ENCODE measurements around the gene PLCB4. TPM values are rescaled to one million over a fixed set of nuclear protein-coding genes. Genes with fewer than 3 reads are reported as not detected.

The PLCB4 gene
- polyA plus RNA-seq, 1 of the 3 experiments (the other 2 are of a cell fraction) = 5.5 TPM

DNA sequence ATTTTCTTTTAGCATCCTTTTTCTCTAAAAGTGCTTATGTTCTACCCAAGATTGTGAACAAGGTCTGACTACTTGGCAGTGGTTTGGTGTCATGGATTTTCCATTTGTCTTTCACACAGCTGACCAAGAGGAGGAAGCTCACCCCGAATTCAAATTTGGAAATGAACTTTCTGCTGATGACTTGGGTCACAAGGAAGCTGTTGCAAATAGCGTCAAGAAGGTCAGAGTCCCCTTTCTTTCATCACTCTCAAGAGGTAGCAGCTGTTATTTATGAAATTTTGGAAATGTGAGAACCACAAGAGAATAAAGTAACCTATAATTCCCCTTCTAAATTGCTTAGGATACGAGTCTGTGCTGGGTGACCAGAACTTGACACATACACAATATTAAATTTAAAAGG, 332.5 kb downstream of the PLCB4 start:
- ChIA-PET POLR2A (no interaction called here), CTCF (interaction anchor here (1.1 to 1.7 kb wide), 5 partner anchors 8 to 548 kb away, joined by 3 to 5 read pairs (median 3); no protein-coding TSS in a partner anchor)
- H3K9me3 ChIP-seq = no peaks in the 10 kb centered on the region
- TF ChIP-seq POLR2AphosphoS5 (IDR thresholded peaks at IDR 0.05; ENCODE audit: low read depth, low read length) (no peak), GATA2 (CRISPR knock-in tag; IDR thresholded peaks at IDR 0.05) (no peak), RAD21 (IDR thresholded peaks at IDR 0.05; ENCODE audit: low read length) (no peak), TEAD4 (IDR thresholded peaks at IDR 0.05; ENCODE audit: borderline replicate concordance, insufficient read depth) (no peak), TAF1 (IDR thresholded peaks at IDR 0.05; ENCODE audit: borderline replicate concordance, low read depth, low read length) (no peak)
- H3K27me3 ChIP-seq (ENCODE audit: insufficient read depth) = no peaks in the 10 kb centered on the region
- no peak overlapping the region for H3K4me2 ChIP-seq
- H3K27ac ChIP-seq (ENCODE audit: low read depth in 2 of 2, low read length in 1 of 2) = no peak overlapping the region
- H3K4me1 ChIP-seq (ENCODE audit: control insufficient read depth in 1 of 2, insufficient read depth in 2 of 2, low read depth in 1 of 2, low read length in 1 of 2) = peaks cover 0 to 8% of the 10 kb centered on the region in 2 experiments; a peak in 3 of 4 replicates
- 86% methylated on average over 3 of the region's 3 CpGs for WGBS (ENCODE audit: low lambda C conversion rate)
- no peaks in the 10 kb centered on the region for H3K9me2 ChIP-seq
- DNase-seq = no peak
- no peaks in the 10 kb centered on the region for H4K20me1 ChIP-seq (ENCODE audit: insufficient read depth)
- peaks cover 4% of the 10 kb centered on the region for H3F3A ChIP-seq (replicated peaks; ENCODE audit: insufficient read depth)
- no peak overlapping the region for H3K9ac ChIP-seq
- no peak overlapping the region for H2AFZ ChIP-seq (ENCODE audit: low read depth)
- H3K79me2 ChIP-seq (ENCODE audit: insufficient read depth) = no peaks in the 10 kb centered on the region
- H3K36me3 ChIP-seq (replicated peaks in 1 of 2; ENCODE audit: control insufficient read depth in 1 of 2, insufficient read depth in 2 of 2, low read length in 1 of 2) = peaks cover 24 to 33% of the 10 kb centered on the region in 2 experiments
- no peak overlapping the region for H3K4me3 ChIP-seq (ENCODE audit: low read depth in 2 of 2, low read length in 1 of 2)

DNA sequence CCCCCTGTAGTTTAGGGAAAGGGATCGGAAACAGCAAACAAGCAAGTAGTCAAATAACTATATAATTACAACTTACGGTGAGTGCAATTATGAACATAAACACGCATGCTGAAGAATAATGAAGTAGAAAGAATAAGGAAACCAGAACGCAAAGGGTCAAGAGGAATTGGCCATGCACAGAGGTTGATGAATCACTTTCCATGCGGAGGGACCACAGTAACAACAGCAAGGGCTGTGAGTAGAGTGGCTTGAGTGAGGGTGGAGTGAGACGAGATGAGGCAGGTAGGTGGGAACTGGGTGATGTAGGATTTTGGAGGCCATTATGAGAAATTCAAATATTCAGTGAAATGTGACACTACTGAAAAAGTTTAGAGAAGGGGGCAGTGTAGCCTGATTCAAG, 333.3 kb downstream of the PLCB4 start:
- Histone ChIP-seq H3K36me3 (replicated peaks in 1 of 2; ENCODE audit: control insufficient read depth in 1 of 2, insufficient read depth in 2 of 2, low read length in 1 of 2) (peaks cover 21 to 26% of the 10 kb centered on the region in 2 experiments), H3K4me2 (no peak overlapping the region), H3K9me2 (no peaks in the 10 kb centered on the region), H3K9me3 (no peaks in the 10 kb centered on the region), H3K27ac (ENCODE audit: low read depth in 2 of 2, low read length in 1 of 2) (no peak overlapping the region), H3K4me1 (ENCODE audit: control insufficient read depth in 1 of 2, insufficient read depth in 2 of 2, low read depth in 1 of 2, low read length in 1 of 2) (peaks cover 0 to 8% of the 10 kb centered on the region in 2 experiments; a peak in 3 of 4 replicates), H3K4me3 (ENCODE audit: low read depth in 2 of 2, low read length in 1 of 2) (no peak overlapping the region), H3K9ac (no peak overlapping the region), H3K27me3 (ENCODE audit: insufficient read depth) (no peaks in the 10 kb centered on the region), H2AFZ (ENCODE audit: low read depth) (no peak overlapping the region), H3K79me2 (ENCODE audit: insufficient read depth) (no peaks in the 10 kb centered on the region), H4K20me1 (ENCODE audit: insufficient read depth) (no peaks in the 10 kb centered on the region), H3F3A (replicated peaks; ENCODE audit: insufficient read depth) (peaks cover 4% of the 10 kb centered on the region)
- ChIA-PET POLR2A (no interaction called here), CTCF (interaction anchor here (1.1 to 1.7 kb wide), 3 partner anchors 9 to 66 kb away, joined by 3 read pairs; no protein-coding TSS in a partner anchor)
- no peak for DNase-seq
- WGBS (ENCODE audit: low lambda C conversion rate) = 96% methylated on average over 6 of the region's 6 CpGs
- TF ChIP-seq MAX (IDR thresholded peaks at IDR 0.05; ENCODE audit: low read depth) = no peak
- no peak for TF ChIP-seq CHD2 (IDR thresholded peaks at IDR 0.05; ENCODE audit: low read length, partially characterized antibody)
- TF ChIP-seq REST (IDR thresholded peaks at IDR 0.05; ENCODE audit: low read depth, low read length) = no peak
- TF ChIP-seq, protein P1, sequence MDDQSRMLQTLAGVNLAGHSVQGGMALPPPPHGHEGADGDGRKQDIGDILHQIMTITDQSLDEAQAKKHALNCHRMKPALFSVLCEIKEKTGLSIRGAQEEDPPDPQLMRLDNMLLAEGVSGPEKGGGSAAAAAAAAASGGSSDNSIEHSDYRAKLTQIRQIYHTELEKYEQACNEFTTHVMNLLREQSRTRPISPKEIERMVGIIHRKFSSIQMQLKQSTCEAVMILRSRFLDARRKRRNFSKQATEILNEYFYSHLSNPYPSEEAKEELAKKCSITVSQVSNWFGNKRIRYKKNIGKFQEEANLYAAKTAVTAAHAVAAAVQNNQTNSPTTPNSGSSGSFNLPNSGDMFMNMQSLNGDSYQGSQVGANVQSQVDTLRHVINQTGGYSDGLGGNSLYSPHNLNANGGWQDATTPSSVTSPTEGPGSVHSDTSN (IDR thresholded peaks at IDR 0.05) = no peak
- no peak for TF ChIP-seq FOXJ3 (CRISPR knock-in tag; IDR thresholded peaks at IDR 0.05)
- TF ChIP-seq SIN3A (IDR thresholded peaks at IDR 0.05; ENCODE audit: borderline replicate concordance, low read depth, low read length) = no peak
- TF ChIP-seq TEAD4 (IDR thresholded peaks at IDR 0.05; ENCODE audit: borderline replicate concordance, insufficient read depth) = no peak
- no peak for TF ChIP-seq GABPA (IDR thresholded peaks at IDR 0.05; ENCODE audit: low read depth)
- TF ChIP-seq, protein P2, sequence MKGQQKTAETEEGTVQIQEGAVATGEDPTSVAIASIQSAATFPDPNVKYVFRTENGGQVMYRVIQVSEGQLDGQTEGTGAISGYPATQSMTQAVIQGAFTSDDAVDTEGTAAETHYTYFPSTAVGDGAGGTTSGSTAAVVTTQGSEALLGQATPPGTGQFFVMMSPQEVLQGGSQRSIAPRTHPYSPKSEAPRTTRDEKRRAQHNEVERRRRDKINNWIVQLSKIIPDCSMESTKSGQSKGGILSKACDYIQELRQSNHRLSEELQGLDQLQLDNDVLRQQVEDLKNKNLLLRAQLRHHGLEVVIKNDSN (IDR thresholded peaks at IDR 0.05; ENCODE audit: borderline replicate concordance, low read depth) = no peak

Data from SK-N-SH (cell line).